Neural progenitor cell (in vitro differentiated cells): Measurements from ENCODE around the gene AQP4. TPM values are rescaled to one million over a fixed set of nuclear protein-coding genes. Genes with fewer than 3 reads are reported as not detected.

Source experiments
- DNase-seq: peaks from one replicate; pipeline ENCODE4 v3.0.0-alpha.2; 2016; ENCODE audit warnings: low spot score
- H2AFZ ChIP-seq: fragments of 200-600 bp; sonication (generic); replicated peaks from 2 replicates; pipeline ENCODE4 v1.6.1; 2016; ENCODE audit warnings: antibody characterized with exemption
- H3F3A ChIP-seq: fragments of 200-600 bp; sonication (generic); 2 replicates; pipeline ENCODE4 v1.6.1; 2016; ENCODE audit warnings: antibody characterized with exemption, low read depth
- H3K27ac ChIP-seq: fragments of 200-600 bp; sonication (generic); 2 replicates; pipeline ENCODE4 v1.5.1; 2016; ENCODE audit warnings: mild to moderate bottlenecking
- H3K27me3 ChIP-seq: fragments of 200-600 bp; sonication (generic); 2 replicates; pipeline ENCODE4 v1.6.1; 2016; ENCODE audit warnings: mild to moderate bottlenecking, moderate library complexity
- H3K36me3 ChIP-seq: fragments of 200-600 bp; sonication (generic); 2 replicates; pipeline ENCODE4 v1.5.1; 2016
- H3K4me1 ChIP-seq: fragments of 200-600 bp; sonication (generic); 2 replicates; pipeline ENCODE4 v1.6.1; 2016; ENCODE audit warnings: mixed run types
- H3K4me2 ChIP-seq: fragments of 200-600 bp; sonication (generic); 2 replicates; pipeline ENCODE4 v1.6.1; 2016
- H3K4me3 ChIP-seq: fragments of 200-600 bp; sonication (generic); 2 replicates; pipeline ENCODE4 v1.5.1; 2016
- H3K79me2 ChIP-seq: fragments of 200-600 bp; sonication (generic); 2 replicates; pipeline ENCODE4 v1.6.1; 2016; ENCODE audit warnings: low read depth
- H3K9ac ChIP-seq: fragments of 200-600 bp; sonication (generic); 2 replicates; pipeline ENCODE4 v1.6.1; 2016
- H3K9me3 ChIP-seq: fragments of 200-600 bp; sonication (generic); 2 replicates; pipeline ENCODE4 v1.5.1; 2016; ENCODE audit warnings: low read depth
- H4K20me1 ChIP-seq: fragments of 200-600 bp; sonication (generic); 2 replicates; pipeline ENCODE4 v1.6.1; 2016; ENCODE audit warnings: low read depth
- H3K27ac Mint-ChIP-seq: 3 replicates; pipeline ENCODE4 v1.8.0; 2021; ENCODE audit warnings: mixed read lengths
- H3K27me3 Mint-ChIP-seq: 2 replicates; pipeline ENCODE4 v1.8.0; 2022; ENCODE audit warnings: low read depth, mild to moderate bottlenecking, inconsistent platforms, moderate library complexity, mixed read lengths; ENCODE audit not compliant: insufficient read depth
- H3K36me3 Mint-ChIP-seq: 3 replicates; pipeline ENCODE4 v1.8.0; 2021; ENCODE audit warnings: mixed read lengths
- H3K4me1 Mint-ChIP-seq: 3 replicates; pipeline ENCODE4 v1.8.0; 2021; ENCODE audit warnings: mixed read lengths
- H3K4me3 Mint-ChIP-seq: 3 replicates; pipeline ENCODE4 v1.8.0; 2021; ENCODE audit warnings: mild to moderate bottlenecking, moderate library complexity, mixed read lengths
- H3K9me3 Mint-ChIP-seq: 3 replicates; pipeline ENCODE4 v1.8.0; 2020; ENCODE audit warnings: mixed read lengths
- CTCF ChIP-seq: fragments of 200-600 bp; sonication (generic); IDR thresholded peaks from 2 replicates; pipeline ENCODE4 v1.5.1; 2017; ENCODE audit warnings: antibody characterized with exemption, mild to moderate bottlenecking
- EZH2 ChIP-seq: fragments of 200-600 bp; sonication (generic); IDR thresholded peaks from 2 replicates; pipeline ENCODE4 v1.6.1; 2017; ENCODE audit warnings: antibody characterized with exemption, mild to moderate bottlenecking, moderate library complexity
- EZH2phosphoT487 ChIP-seq: fragments of 200-600 bp; sonication (generic); IDR thresholded peaks from 2 replicates; pipeline ENCODE4 v1.6.1; 2017; ENCODE audit warnings: antibody characterized with exemption
- total RNA-seq: library from RNA; depleted of rRNA; stranded (reverse); fragments of >200 nt; gene quantifications from 2 replicates; pipeline ENCODE4 v1.2.3, GENCODE V29; 2015; ENCODE audit warnings: low replicate concordance

AQP4 gene
- total RNA-seq, 1 donor from 2014 or later, result 0.09 TPM

- Histone ChIP-seq H3K4me1 (no peaks in the 10 kb centered on the region), H3K4me3 (no peak overlapping the region), H4K20me1 (no peaks in the 10 kb centered on the region), H3K36me3 (no peaks in the 10 kb centered on the region), H3K27me3 (no peaks in the 10 kb centered on the region), H3K27ac (no peak overlapping the region), H2AFZ (peak overlapping the region; percentile 68), H3K9me3 (no peaks in the 10 kb centered on the region), H3K4me2 (no peak overlapping the region), H3K79me2 (no peaks in the 10 kb centered on the region), H3F3A (no peaks in the 10 kb centered on the region), H3K9ac (no peak overlapping the region)
- no peaks in the 10 kb centered on the region for H3K36me3 Mint-ChIP-seq
- no peak overlapping the region for H3K4me3 Mint-ChIP-seq
- H3K27me3 Mint-ChIP-seq, result peaks cover 2% of the 10 kb centered on the region
- no peak for TF ChIP-seq EZH2
- no peak for TF ChIP-seq CTCF
- no peak for TF ChIP-seq EZH2phosphoT487
- peaks cover 4% of the 10 kb centered on the region for H3K9me3 Mint-ChIP-seq
- DNase-seq, result no peak
- H3K4me1 Mint-ChIP-seq, result no peaks in the 10 kb centered on the region
- no peak overlapping the region for H3K27ac Mint-ChIP-seq
Observed at GRCh38 chr18:26893996-26894395, 28.5 kb upstream of the AQP4 start.

GRCh38 chr18:26888259-26888658, 22.8 kb upstream of the AQP4 start:
- Histone ChIP-seq H3K9me3 (no peaks in the 10 kb centered on the region), H3K27ac (no peak overlapping the region), H3F3A (no peaks in the 10 kb centered on the region), H3K4me1 (no peaks in the 10 kb centered on the region), H3K79me2 (no peaks in the 10 kb centered on the region), H3K9ac (no peak overlapping the region), H3K4me2 (no peak overlapping the region), H3K36me3 (no peaks in the 10 kb centered on the region), H4K20me1 (no peaks in the 10 kb centered on the region), H3K27me3 (no peaks in the 10 kb centered on the region), H3K4me3 (no peak overlapping the region), H2AFZ (no peak overlapping the region)
- DNase-seq, result no peak
- Mint-ChIP-seq H3K27me3 (peaks cover 2% of the 10 kb centered on the region), H3K9me3 (no peaks in the 10 kb centered on the region), H3K4me1 (no peaks in the 10 kb centered on the region), H3K36me3 (no peaks in the 10 kb centered on the region), H3K4me3 (no peak overlapping the region), H3K27ac (no peak overlapping the region)
- TF ChIP-seq EZH2phosphoT487, result no peak
- TF ChIP-seq CTCF, result no peak

GRCh38 chr18:26875040-26875654, 9.6 kb upstream of the AQP4 start:
- no peaks in the 10 kb centered on the region for H3K79me2 ChIP-seq
- Mint-ChIP-seq H3K36me3 (no peaks in the 10 kb centered on the region), H3K4me1 (peaks cover 2% of the 10 kb centered on the region), H3K9me3 (peaks cover 5% of the 10 kb centered on the region), H3K27ac (no peak overlapping the region), H3K27me3 (peaks cover 4% of the 10 kb centered on the region), H3K4me3 (no peak overlapping the region)
- TF ChIP-seq CTCF, result no peak
- TF ChIP-seq EZH2, result no peak
- no peak for TF ChIP-seq EZH2phosphoT487
- no peak overlapping the region for H3K4me3 ChIP-seq
- H4K20me1 ChIP-seq, result no peaks in the 10 kb centered on the region
- H3K9me3 ChIP-seq, result no peaks in the 10 kb centered on the region
- no peak for DNase-seq
- no peak overlapping the region for H3K27ac ChIP-seq
- H3K27me3 ChIP-seq, result no peaks in the 10 kb centered on the region
- no peaks in the 10 kb centered on the region for H3K36me3 ChIP-seq
- H3K4me2 ChIP-seq, result no peak overlapping the region
- H3K4me1 ChIP-seq, result no peaks in the 10 kb centered on the region
- H3F3A ChIP-seq, result no peaks in the 10 kb centered on the region
- no peak overlapping the region for H3K9ac ChIP-seq
- H2AFZ ChIP-seq, result no peak overlapping the region
